H9 (cell line): ENCODE results near the gene GLRX3. TPM values are rescaled to one million over a fixed set of nuclear protein-coding genes. Genes with fewer than 3 reads are reported as not detected.

ENCODE experiments used
- DNase-seq: peaks from one replicate; pipeline ENCODE4 v3.0.0-alpha.2; 2017
- H2AFZ ChIP-seq: one replicate; pipeline ENCODE4 v1.6.1; 2013; ENCODE audit warnings: mild to moderate bottlenecking, low read length, control low read depth, moderate library complexity
- H2AK5ac ChIP-seq: 2 replicates; pipeline ENCODE4 v1.6.1; 2013; ENCODE audit warnings: low read length, control low read depth, mixed read lengths; ENCODE audit not compliant: insufficient read length
- H2BK120ac ChIP-seq: one replicate; pipeline ENCODE4 v1.6.1; 2013; ENCODE audit warnings: low read depth, mild to moderate bottlenecking, low read length, control low read depth, inconsistent platforms; ENCODE audit not compliant: poor library complexity, severe bottlenecking
- H2BK12ac ChIP-seq: 2 replicates; pipeline ENCODE4 v1.6.1; 2013; ENCODE audit warnings: low read length, control low read depth, mixed read lengths, low read depth; ENCODE audit not compliant: insufficient read length
- H2BK15ac ChIP-seq: 2 replicates; pipeline ENCODE4 v1.6.1; 2013; ENCODE audit warnings: low read depth, low read length, control low read depth
- H2BK20ac ChIP-seq: one replicate; pipeline ENCODE4 v1.6.1; 2013; ENCODE audit warnings: low read depth, mild to moderate bottlenecking, low read length, control low read depth, inconsistent platforms; ENCODE audit not compliant: poor library complexity, severe bottlenecking
- H2BK5ac ChIP-seq: 2 replicates; pipeline ENCODE4 v1.6.1; 2013; ENCODE audit warnings: low read length, control low read depth, mixed read lengths; ENCODE audit not compliant: insufficient read length
- H3K14ac ChIP-seq: 2 replicates; pipeline ENCODE4 v1.6.1; 2013; ENCODE audit warnings: low read length, control low read depth; ENCODE audit not compliant: insufficient read depth
- H3K18ac ChIP-seq: 2 replicates; pipeline ENCODE4 v1.6.1; 2013; ENCODE audit warnings: low read depth, mild to moderate bottlenecking, mixed read lengths, low read length, control low read depth; ENCODE audit not compliant: insufficient read length
- H3K23ac ChIP-seq: 2 replicates; pipeline ENCODE4 v1.6.1; 2013; ENCODE audit warnings: low read length, control low read depth, mixed read lengths, low read depth; ENCODE audit not compliant: insufficient read length
- H3K23me2 ChIP-seq: 2 replicates; pipeline ENCODE4 v1.6.1; 2013; ENCODE audit warnings: low read depth, mild to moderate bottlenecking, mixed read lengths, low read length, control low read depth; ENCODE audit not compliant: insufficient read length, poor library complexity, severe bottlenecking
- H3K27ac ChIP-seq: 2 replicates; pipeline ENCODE4 v1.5.1; 2013; ENCODE audit warnings: low read length, control low read depth, mixed read lengths, low read depth; ENCODE audit not compliant: insufficient read length
- H3K27me3 ChIP-seq: 2 replicates; pipeline ENCODE4 v1.6.1; 2013; ENCODE audit warnings: low read length, control low read depth, inconsistent platforms; ENCODE audit not compliant: insufficient read depth
- H3K4ac ChIP-seq: 2 replicates; pipeline ENCODE4 v1.6.1; 2013; ENCODE audit warnings: low read depth, mild to moderate bottlenecking, control low read depth, inconsistent platforms, low read length, moderate library complexity
- H3K4me1 ChIP-seq: 2 replicates; pipeline ENCODE4 v1.6.1; 2013; ENCODE audit warnings: low read length, control low read depth, inconsistent platforms; ENCODE audit not compliant: insufficient read depth
- H3K4me2 ChIP-seq: 2 replicates; pipeline ENCODE4 v1.6.1; 2013; ENCODE audit warnings: low read length, control low read depth, mixed read lengths; ENCODE audit not compliant: insufficient read length, insufficient read depth
- H3K56ac ChIP-seq: 2 replicates; pipeline ENCODE4 v1.6.1; 2013; ENCODE audit warnings: low read depth, mild to moderate bottlenecking, mixed read lengths, low read length, control low read depth; ENCODE audit not compliant: insufficient read length
- H3K79me1 ChIP-seq: 2 replicates; pipeline ENCODE4 v1.6.1; 2013; ENCODE audit warnings: low read depth, mild to moderate bottlenecking, moderate library complexity, low read length, control low read depth, inconsistent platforms; ENCODE audit not compliant: insufficient read depth, poor library complexity, severe bottlenecking
- H3K79me2 ChIP-seq: 2 replicates; pipeline ENCODE4 v1.6.1; 2013; ENCODE audit warnings: low read length, control low read depth, inconsistent platforms; ENCODE audit not compliant: insufficient read depth
- H3K9ac ChIP-seq: 2 replicates; pipeline ENCODE4 v1.6.1; 2013; ENCODE audit warnings: low read length, control low read depth, mixed read lengths; ENCODE audit not compliant: insufficient read length; ENCODE audit errors: extremely low read depth
- H3K9me3 ChIP-seq: one replicate; pipeline ENCODE4 v1.6.1; 2013; ENCODE audit warnings: low read depth, low read length, inconsistent platforms; ENCODE audit not compliant: control insufficient read depth
- H3T11ph ChIP-seq: one replicate; pipeline ENCODE4 v1.6.1; 2013; ENCODE audit warnings: mild to moderate bottlenecking, low read length, control low read depth, inconsistent platforms
- H4K20me1 ChIP-seq: one replicate; pipeline ENCODE4 v1.6.1; 2013; ENCODE audit not compliant: control insufficient read depth, insufficient read length, insufficient read depth
- H4K5ac ChIP-seq: 2 replicates; pipeline ENCODE4 v1.6.1; 2013; ENCODE audit warnings: low read depth, mild to moderate bottlenecking, mixed read lengths, low read length, control low read depth; ENCODE audit not compliant: insufficient read length
- H4K8ac ChIP-seq: replicated peaks from 2 replicates; pipeline ENCODE4 v1.6.1; 2013; ENCODE audit warnings: low read length, control low read depth, mixed read lengths, low read depth; ENCODE audit not compliant: insufficient read length
- H4K91ac ChIP-seq: 2 replicates; pipeline ENCODE4 v1.6.1; 2013; ENCODE audit warnings: low read depth, mild to moderate bottlenecking, moderate library complexity, mixed read lengths, low read length, control low read depth; ENCODE audit not compliant: insufficient read length
- H3K27ac Mint-ChIP-seq, 3 experiments: 2 replicates in 2 of 3; 3 replicates in 1 of 3; pipeline ENCODE4 v1.8.0; 2020 to 2021; ENCODE audit warnings: mixed read lengths in 3 of 3, mild to moderate bottlenecking in 1 of 3, moderate library complexity in 1 of 3
- H3K27me3 Mint-ChIP-seq: 2 replicates; pipeline ENCODE4 v1.8.0; 2021; ENCODE audit warnings: low read depth, mild to moderate bottlenecking, moderate library complexity, mixed read lengths
- H3K36me3 Mint-ChIP-seq, 3 experiments: 2 replicates in 2 of 3; 3 replicates in 1 of 3; pipeline ENCODE4 v1.8.0; 2020 to 2021; ENCODE audit warnings: low read depth in 3 of 3, mixed read lengths in 3 of 3; ENCODE audit not compliant: insufficient read depth in 1 of 3
- H3K4me1 Mint-ChIP-seq, 2 experiments: 2 replicates each; pipeline ENCODE4 v1.8.0; 2020; ENCODE audit warnings: mixed read lengths in 2 of 2
- H3K4me3 Mint-ChIP-seq, 2 experiments: 2 replicates in 1 of 2; 3 replicates in 1 of 2; pipeline ENCODE4 v1.8.0; 2020 to 2021; ENCODE audit warnings: mild to moderate bottlenecking in 2 of 2, mixed read lengths in 2 of 2, moderate library complexity in 1 of 2
- H3K9me3 Mint-ChIP-seq, 2 experiments: 2 replicates in 1 of 2; 3 replicates in 1 of 2; pipeline ENCODE4 v1.8.0; 2020; ENCODE audit warnings: mild to moderate bottlenecking in 2 of 2, mixed read lengths in 2 of 2, moderate library complexity in 1 of 2
- WGBS: extraction: QIAGEN DNeasy Blood & Tissue Kit; methylation state at CpG from one replicate; pipeline ENCODE4 v1.1.7; 2013; ENCODE audit warnings: missing lambda C conversion rate, low lambda C conversion rate, mixed read lengths; ENCODE audit not compliant: insufficient read length; ENCODE audit errors: extremely low coverage; 5-methylcytosine and 5-hydroxymethylcytosine counted together
- total RNA-seq: library from RNA; stranded (reverse); gene quantifications from 2 replicates; pipeline ENCODE4 v1.2.1, GENCODE V29; 2021
- TF ChIP-seq, protein P1 (sequence below): fragments of 200-600 bp; sonication (generic); conservative IDR thresholded peaks from 3 replicates; pipeline ENCODE4 v1.8.0; 2021; ENCODE audit warnings: antibody characterized with exemption, mild to moderate bottlenecking

GLRX3 gene
- total RNA-seq, 1 experiment from 2014 or later, result 139 TPM

DNA sequence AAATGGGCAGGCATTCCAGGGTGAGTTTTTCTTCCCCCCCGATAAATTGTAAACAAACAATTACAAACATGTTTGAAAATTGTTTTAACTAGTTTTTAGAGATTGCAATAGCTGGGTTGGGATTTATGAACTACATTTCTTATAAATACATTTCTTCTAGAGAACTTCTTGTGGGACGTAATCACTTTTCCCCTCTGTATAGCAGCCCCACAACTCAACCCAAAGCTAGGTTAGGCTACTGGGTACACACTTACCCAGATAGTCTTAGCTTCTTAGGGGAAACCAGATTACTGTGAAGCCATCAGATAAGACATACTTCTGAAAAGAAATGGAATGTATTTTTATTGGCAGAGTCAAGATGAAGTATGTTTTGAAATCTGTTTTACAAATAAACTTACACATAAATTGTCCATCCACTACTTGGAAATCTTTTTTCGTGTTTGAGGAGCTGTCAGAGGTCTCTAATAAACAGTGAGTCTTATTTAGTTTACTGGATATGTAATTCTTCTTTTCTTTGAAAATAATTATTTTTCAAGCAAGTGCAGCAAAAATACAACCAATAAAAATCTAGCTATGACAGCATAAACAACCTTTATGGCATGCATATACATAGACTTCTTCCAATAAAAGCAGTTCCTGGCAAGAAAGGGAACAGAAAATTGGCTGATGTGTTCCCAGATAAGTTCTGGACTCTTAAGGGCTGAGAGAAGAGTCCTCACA, 8.0 kb upstream of the GLRX3 start:
- H3K14ac ChIP-seq, result no peak overlapping the region
- no peaks in the 10 kb centered on the region for H3K79me2 ChIP-seq
- no peak overlapping the region for H2BK20ac ChIP-seq
- no peak overlapping the region for H2AFZ ChIP-seq
- H3K36me3 Mint-ChIP-seq, result no peaks in the 10 kb centered on the region
- WGBS, result no CpG with 5 or more reads among the region's 3 CpGs
- no peak overlapping the region for H3K4me3 Mint-ChIP-seq
- H3K4me2 ChIP-seq, result no peak overlapping the region
- H3K9ac ChIP-seq, result no peak overlapping the region
- H3K56ac ChIP-seq, result no peak overlapping the region
- no peak overlapping the region for H4K91ac ChIP-seq
- no peak overlapping the region for H3K18ac ChIP-seq
- H3K4me1 Mint-ChIP-seq, result peaks cover 12 to 23% of the 10 kb centered on the region in 2 experiments
- no peak overlapping the region; a peak in 1 of 7 replicates for H3K27ac Mint-ChIP-seq
- H3K23me2 ChIP-seq, result no peaks in the 10 kb centered on the region
- no peak overlapping the region for H2BK5ac ChIP-seq
- H2BK120ac ChIP-seq, result no peak overlapping the region
- H3K9me3 Mint-ChIP-seq, result no peaks in the 10 kb centered on the region
- no peaks in the 10 kb centered on the region for H3K79me1 ChIP-seq
- H3K27me3 Mint-ChIP-seq, result peaks cover 10% of the 10 kb centered on the region
- TF ChIP-seq, protein P1, sequence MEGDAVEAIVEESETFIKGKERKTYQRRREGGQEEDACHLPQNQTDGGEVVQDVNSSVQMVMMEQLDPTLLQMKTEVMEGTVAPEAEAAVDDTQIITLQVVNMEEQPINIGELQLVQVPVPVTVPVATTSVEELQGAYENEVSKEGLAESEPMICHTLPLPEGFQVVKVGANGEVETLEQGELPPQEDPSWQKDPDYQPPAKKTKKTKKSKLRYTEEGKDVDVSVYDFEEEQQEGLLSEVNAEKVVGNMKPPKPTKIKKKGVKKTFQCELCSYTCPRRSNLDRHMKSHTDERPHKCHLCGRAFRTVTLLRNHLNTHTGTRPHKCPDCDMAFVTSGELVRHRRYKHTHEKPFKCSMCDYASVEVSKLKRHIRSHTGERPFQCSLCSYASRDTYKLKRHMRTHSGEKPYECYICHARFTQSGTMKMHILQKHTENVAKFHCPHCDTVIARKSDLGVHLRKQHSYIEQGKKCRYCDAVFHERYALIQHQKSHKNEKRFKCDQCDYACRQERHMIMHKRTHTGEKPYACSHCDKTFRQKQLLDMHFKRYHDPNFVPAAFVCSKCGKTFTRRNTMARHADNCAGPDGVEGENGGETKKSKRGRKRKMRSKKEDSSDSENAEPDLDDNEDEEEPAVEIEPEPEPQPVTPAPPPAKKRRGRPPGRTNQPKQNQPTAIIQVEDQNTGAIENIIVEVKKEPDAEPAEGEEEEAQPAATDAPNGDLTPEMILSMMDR, result no peak; the same call in 2 of the 3 replicates
- no peak overlapping the region for H3T11ph ChIP-seq
- no peaks in the 10 kb centered on the region for H4K20me1 ChIP-seq
- no peak overlapping the region for H4K8ac ChIP-seq
- no peak for DNase-seq
- no peak overlapping the region for H3K4ac ChIP-seq
- H2AK5ac ChIP-seq, result no peak overlapping the region
- H3K9me3 ChIP-seq, result no peaks in the 10 kb centered on the region
- H3K27me3 ChIP-seq, result no peaks in the 10 kb centered on the region
- no peak overlapping the region for H2BK15ac ChIP-seq
- no peak overlapping the region for H3K23ac ChIP-seq
- H3K4me1 ChIP-seq, result no peaks in the 10 kb centered on the region
- no peak overlapping the region for H2BK12ac ChIP-seq
- H4K5ac ChIP-seq, result no peak overlapping the region
- H3K27ac ChIP-seq, result no peak overlapping the region
